Sigmoid colon (tissue), 3 donors: ENCODE data around the gene MAP3K20.

ENCODE experiments used
- POLR2A ChIP-seq, 2 donors: fragments of 450-650 bp; IDR thresholded peaks; one replicate each; pipeline ENCODE4 v1.6.1; 2016; ENCODE audit warnings: antibody characterized with exemption in 2 of 2, mild to moderate bottlenecking in 2 of 2, moderate library complexity in 2 of 2
- TF ChIP-seq, protein P1 (sequence below), 4 experiments: fragments of 450-650 bp in 3 of 4; fragments of 200-600 bp in 1 of 4; IDR thresholded peaks; one replicate each; pipeline ENCODE4 v1.5.1; 2016 to 2019; ENCODE audit warnings: antibody characterized with exemption in 4 of 4, mild to moderate bottlenecking in 3 of 4, moderate library complexity in 2 of 4

GRCh38 chr2:173232956-173233744, 157.5 kb downstream of the MAP3K20 start:
- TF ChIP-seq, protein P1, sequence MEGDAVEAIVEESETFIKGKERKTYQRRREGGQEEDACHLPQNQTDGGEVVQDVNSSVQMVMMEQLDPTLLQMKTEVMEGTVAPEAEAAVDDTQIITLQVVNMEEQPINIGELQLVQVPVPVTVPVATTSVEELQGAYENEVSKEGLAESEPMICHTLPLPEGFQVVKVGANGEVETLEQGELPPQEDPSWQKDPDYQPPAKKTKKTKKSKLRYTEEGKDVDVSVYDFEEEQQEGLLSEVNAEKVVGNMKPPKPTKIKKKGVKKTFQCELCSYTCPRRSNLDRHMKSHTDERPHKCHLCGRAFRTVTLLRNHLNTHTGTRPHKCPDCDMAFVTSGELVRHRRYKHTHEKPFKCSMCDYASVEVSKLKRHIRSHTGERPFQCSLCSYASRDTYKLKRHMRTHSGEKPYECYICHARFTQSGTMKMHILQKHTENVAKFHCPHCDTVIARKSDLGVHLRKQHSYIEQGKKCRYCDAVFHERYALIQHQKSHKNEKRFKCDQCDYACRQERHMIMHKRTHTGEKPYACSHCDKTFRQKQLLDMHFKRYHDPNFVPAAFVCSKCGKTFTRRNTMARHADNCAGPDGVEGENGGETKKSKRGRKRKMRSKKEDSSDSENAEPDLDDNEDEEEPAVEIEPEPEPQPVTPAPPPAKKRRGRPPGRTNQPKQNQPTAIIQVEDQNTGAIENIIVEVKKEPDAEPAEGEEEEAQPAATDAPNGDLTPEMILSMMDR (IDR thresholded peaks at IDR 0.05) = no peak
- TF ChIP-seq POLR2A (IDR thresholded peaks at IDR 0.05) = no peak
